Prostate gland (tissue), 2 donors: ENCODE results near the gene GLMP. TPM values are rescaled to one million over a fixed set of nuclear protein-coding genes. Genes with fewer than 3 reads are reported as not detected.

Source experiments
- DNase-seq: peaks from one replicate; pipeline ENCODE4 v3.0.0-alpha.2; 2019; ENCODE audit warnings: low spot score
- H3K27ac ChIP-seq, 2 donors: fragments of 200-600 bp; sonication (generic); 2 replicates each; pipeline ENCODE4 v1.5.1; 2017 to 2019
- H3K27me3 ChIP-seq: fragments of 200-600 bp; sonication (generic); replicated peaks from 2 replicates; pipeline ENCODE4 v1.5.1; 2019; ENCODE audit not compliant: insufficient read depth
- H3K36me3 ChIP-seq, 2 donors: fragments of 200-600 bp; sonication (generic); 1 replicate in 1 of 2; 2 replicates in 1 of 2; pipeline versions ENCODE4 v1.5.1 to v1.8.1; 2017 to 2019
- H3K4me1 ChIP-seq: fragments of 200-600 bp; sonication (generic); replicated peaks from 2 replicates; pipeline ENCODE4 v1.5.1; 2019
- H3K4me3 ChIP-seq, 2 donors: fragments of 200-600 bp; sonication (generic); 2 replicates each; pipeline ENCODE4 v1.5.1; 2017 to 2019
- H3K9me3 ChIP-seq: fragments of 200-600 bp; sonication (generic); 2 replicates; pipeline ENCODE4 v1.5.1; 2017
- POLR2A ChIP-seq: fragments of 450-650 bp; IDR thresholded peaks from one replicate; pipeline ENCODE4 v1.6.1; 2016; ENCODE audit warnings: antibody characterized with exemption, mild to moderate bottlenecking
- POLR2AphosphoS5 ChIP-seq: sonication (generic); formaldehyde crosslinking; IDR thresholded peaks from one replicate; pipeline ENCODE4 v1.6.1; 2017; ENCODE audit warnings: antibody characterized with exemption
- WGBS: methylation state at CpG from one replicate; pipeline ENCODE4 v1.1.5; 2018; 5-methylcytosine and 5-hydroxymethylcytosine counted together
- intact Hi-C: fragments of 100-400 bp; cut with DNase I; formaldehyde crosslinking; loops from one replicate; pipeline ENCODE4 v1.14.2; 2022
- total RNA-seq, 2 donors: library from RNA; depleted of rRNA; stranded (reverse); fragments of >200 nt; gene quantifications; one replicate each; pipeline ENCODE4 v1.1.0, GENCODE V29; 2016
- TF ChIP-seq, protein P1 (sequence below), 4 experiments: fragments of 200-600 bp in 2 of 4; fragments of 450-650 bp in 2 of 4; sonication (generic) in 2 of 4; IDR thresholded peaks; 1 replicate in 3 of 4; 2 replicates in 1 of 4; pipeline ENCODE4 v1.5.1; 2016 to 2019; ENCODE audit warnings: antibody characterized with exemption in 4 of 4, mild to moderate bottlenecking in 2 of 4, moderate library complexity in 2 of 4

Gene GLMP
- total RNA-seq, 2 donors from 2014 or later = 91.7 to 132 TPM

DNA sequence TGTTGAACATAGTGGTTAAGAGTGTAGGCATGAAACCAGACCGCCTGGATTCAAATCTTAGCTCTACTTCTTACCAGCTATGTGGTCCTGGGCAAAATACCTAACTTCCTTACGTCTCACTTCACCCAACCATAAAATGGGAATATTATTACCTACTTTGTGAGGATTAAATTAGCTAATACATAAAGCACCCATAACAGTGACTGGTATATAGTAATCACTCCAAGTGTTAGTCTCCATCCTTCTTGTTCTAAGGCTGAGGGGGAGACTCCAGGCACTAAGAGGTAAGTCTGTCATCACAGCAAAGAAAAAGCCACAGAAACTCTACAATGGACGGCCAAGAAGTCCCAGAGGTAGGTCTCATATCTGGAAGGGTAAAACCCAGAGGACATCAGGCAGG lies 15.6 kb downstream of the GLMP start:
- Histone ChIP-seq H3K27me3 (no peaks in the 10 kb centered on the region), H3K36me3 (peaks cover 0 to 8% of the 10 kb centered on the region in 2 donors)

DNA sequence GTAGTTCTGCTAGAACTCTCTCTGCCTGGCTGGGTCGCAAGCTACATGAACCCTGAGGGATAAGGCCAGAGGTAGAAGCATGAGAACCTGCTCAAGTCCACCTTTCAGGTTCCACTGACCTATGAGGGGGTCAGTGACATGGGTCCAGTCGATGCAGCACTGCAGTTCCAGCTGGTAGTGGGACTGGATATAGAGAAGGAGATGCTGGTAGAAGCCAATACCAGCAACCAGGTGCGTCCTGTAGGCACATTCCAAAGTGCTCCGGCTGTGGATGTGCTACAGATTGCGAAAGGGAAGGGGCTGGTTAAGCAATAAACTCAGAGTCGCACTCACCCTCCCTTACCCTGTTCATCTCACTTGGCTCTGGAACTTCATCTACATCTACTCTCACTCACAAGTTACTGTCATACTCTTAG lies 18.5 kb downstream of the GLMP start:
- no peaks in the 10 kb centered on the region for H3K27me3 ChIP-seq
- no peak overlapping the region for H3K4me3 ChIP-seq
- no peak overlapping the region for H3K27ac ChIP-seq
- no peaks in the 10 kb centered on the region for H3K9me3 ChIP-seq
- peaks cover 8 to 19% of the 10 kb centered on the region in 2 donors for H3K36me3 ChIP-seq
- WGBS = 66% methylated on average over 6 of the region's 6 CpGs
- TF ChIP-seq POLR2A = no peak
- no peak for TF ChIP-seq POLR2AphosphoS5
- TF ChIP-seq, protein P1, sequence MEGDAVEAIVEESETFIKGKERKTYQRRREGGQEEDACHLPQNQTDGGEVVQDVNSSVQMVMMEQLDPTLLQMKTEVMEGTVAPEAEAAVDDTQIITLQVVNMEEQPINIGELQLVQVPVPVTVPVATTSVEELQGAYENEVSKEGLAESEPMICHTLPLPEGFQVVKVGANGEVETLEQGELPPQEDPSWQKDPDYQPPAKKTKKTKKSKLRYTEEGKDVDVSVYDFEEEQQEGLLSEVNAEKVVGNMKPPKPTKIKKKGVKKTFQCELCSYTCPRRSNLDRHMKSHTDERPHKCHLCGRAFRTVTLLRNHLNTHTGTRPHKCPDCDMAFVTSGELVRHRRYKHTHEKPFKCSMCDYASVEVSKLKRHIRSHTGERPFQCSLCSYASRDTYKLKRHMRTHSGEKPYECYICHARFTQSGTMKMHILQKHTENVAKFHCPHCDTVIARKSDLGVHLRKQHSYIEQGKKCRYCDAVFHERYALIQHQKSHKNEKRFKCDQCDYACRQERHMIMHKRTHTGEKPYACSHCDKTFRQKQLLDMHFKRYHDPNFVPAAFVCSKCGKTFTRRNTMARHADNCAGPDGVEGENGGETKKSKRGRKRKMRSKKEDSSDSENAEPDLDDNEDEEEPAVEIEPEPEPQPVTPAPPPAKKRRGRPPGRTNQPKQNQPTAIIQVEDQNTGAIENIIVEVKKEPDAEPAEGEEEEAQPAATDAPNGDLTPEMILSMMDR (IDR thresholded peaks at IDR 0.05) = no peak
- intact Hi-C loops = no loop called here
- H3K4me1 ChIP-seq = no peaks in the 10 kb centered on the region
- DNase-seq = no peak

More for the DNA sequence above, 15.6 kb downstream of the GLMP start:
- Histone ChIP-seq H3K4me3 (no peak overlapping the region), H3K4me1 (no peaks in the 10 kb centered on the region), H3K27ac (no peak overlapping the region), H3K9me3 (no peaks in the 10 kb centered on the region)
- no peak for TF ChIP-seq POLR2A
- TF ChIP-seq POLR2AphosphoS5 = no peak
- TF ChIP-seq, protein P1 (IDR thresholded peaks at IDR 0.05) = no peak
- DNase-seq = no peak
- WGBS = 90% methylated on average over 3 of the region's 3 CpGs
- intact Hi-C loops = no loop called here

DNA sequence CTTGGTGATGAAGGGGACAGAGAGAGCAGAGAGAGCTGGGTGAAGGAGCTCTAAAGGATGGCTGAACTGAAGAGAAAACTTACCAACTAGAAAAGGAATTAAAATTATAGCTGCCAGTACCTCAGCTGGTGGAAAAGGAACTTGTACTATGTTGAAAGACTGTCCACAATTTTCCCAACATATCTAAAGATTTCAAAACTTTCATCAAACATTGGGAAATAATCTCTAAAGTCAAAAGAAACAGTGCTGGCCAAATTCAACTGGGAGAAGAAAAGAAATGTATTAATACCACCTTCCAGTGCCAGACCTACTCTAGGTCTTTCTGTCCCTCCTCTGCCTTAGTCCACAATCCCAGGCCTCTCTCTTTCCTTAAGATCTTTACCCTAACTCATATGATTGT lies 18.9 kb downstream of the GLMP start:
- Histone ChIP-seq H3K4me3 (no peak overlapping the region), H3K27ac (no peak overlapping the region), H3K9me3 (no peaks in the 10 kb centered on the region), H3K4me1 (no peaks in the 10 kb centered on the region), H3K36me3 (peaks cover 8 to 19% of the 10 kb centered on the region in 2 donors), H3K27me3 (no peaks in the 10 kb centered on the region)
- DNase-seq = no peak
- TF ChIP-seq POLR2A = no peak
- TF ChIP-seq, protein P1 (IDR thresholded peaks at IDR 0.05) = no peak
- no peak for TF ChIP-seq POLR2AphosphoS5
- intact Hi-C loops = no loop called here

DNA sequence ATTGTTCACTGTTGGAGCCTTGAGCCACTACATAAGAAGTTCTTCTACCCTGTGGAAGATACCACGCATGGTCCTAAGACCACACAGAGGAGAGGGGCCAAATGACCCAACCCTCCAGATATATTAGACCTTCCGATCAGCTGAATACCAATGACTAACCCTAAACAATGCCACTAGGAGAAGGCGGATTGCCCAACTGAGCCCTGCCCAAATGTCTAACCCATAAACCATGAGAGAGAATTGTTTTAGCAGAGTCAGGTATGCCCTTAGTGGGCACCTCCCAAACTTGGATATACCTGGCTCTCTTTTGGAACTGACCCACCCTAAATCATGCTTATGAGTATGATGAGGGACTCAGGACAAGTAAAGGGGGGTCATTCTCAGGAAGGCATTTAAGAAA lies 25.2 kb downstream of the GLMP start:
- Histone ChIP-seq H3K36me3 (peaks cover 22 to 35% of the 10 kb centered on the region in 2 donors), H3K4me1 (no peaks in the 10 kb centered on the region)
- intact Hi-C loops = no loop called here

DNA sequence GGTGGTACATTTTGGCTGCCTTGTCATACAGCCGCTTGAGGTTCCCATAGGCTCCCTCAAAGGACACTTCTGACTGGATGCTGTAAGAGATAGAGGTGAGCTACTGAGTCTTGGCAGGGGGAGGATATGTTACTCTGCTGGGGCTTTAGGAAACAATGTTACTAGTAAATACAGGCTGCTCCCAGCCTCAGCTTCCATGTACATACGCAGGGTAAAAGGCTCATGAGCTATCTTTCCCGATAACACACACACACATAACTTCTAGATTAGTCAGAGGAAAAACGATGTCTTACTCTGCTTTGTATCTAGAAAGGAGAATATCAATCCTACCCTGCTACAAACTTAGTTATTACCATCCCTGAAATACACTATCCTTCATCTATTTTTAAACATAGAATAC lies 27.1 kb downstream of the GLMP start:
- H3K27ac ChIP-seq = no peak overlapping the region
- no peak overlapping the region for H3K4me3 ChIP-seq
- H3K36me3 ChIP-seq = peaks cover 23 to 27% of the 10 kb centered on the region in 2 donors
- no peak for DNase-seq
- TF ChIP-seq, protein P1 (IDR thresholded peaks at IDR 0.05) = no peak
- TF ChIP-seq POLR2A (no peak), POLR2AphosphoS5 (no peak)
- 86% methylated on average over 4 of the region's 4 CpGs for WGBS
- no peaks in the 10 kb centered on the region for H3K4me1 ChIP-seq
- intact Hi-C loops = no loop called here
- H3K9me3 ChIP-seq = no peaks in the 10 kb centered on the region
- H3K27me3 ChIP-seq = no peaks in the 10 kb centered on the region

More for the DNA sequence above, 25.2 kb downstream of the GLMP start:
- no peaks in the 10 kb centered on the region for H3K9me3 ChIP-seq
- no peaks in the 10 kb centered on the region for H3K27me3 ChIP-seq
- no peak overlapping the region for H3K4me3 ChIP-seq
- TF ChIP-seq, protein P1 (IDR thresholded peaks at IDR 0.05) = no peak
- TF ChIP-seq POLR2A = no peak
- no peak for TF ChIP-seq POLR2AphosphoS5
- no peak for DNase-seq
- WGBS = 89% methylated on average over 3 of the region's 3 CpGs
- no peak overlapping the region for H3K27ac ChIP-seq
